Neural progenitor cell (in vitro differentiated cells): ENCODE results near the gene FHOD3. TPM values are rescaled to one million over a fixed set of nuclear protein-coding genes. Genes with fewer than 3 reads are reported as not detected.

Experiments
- DNase-seq: peaks from one replicate; pipeline ENCODE4 v3.0.0-alpha.2; 2016; ENCODE audit warnings: low spot score
- H2AFZ ChIP-seq: fragments of 200-600 bp; sonication (generic); replicated peaks from 2 replicates; pipeline ENCODE4 v1.6.1; 2016; ENCODE audit warnings: antibody characterized with exemption
- H3F3A ChIP-seq: fragments of 200-600 bp; sonication (generic); 2 replicates; pipeline ENCODE4 v1.6.1; 2016; ENCODE audit warnings: antibody characterized with exemption, low read depth
- H3K27ac ChIP-seq: fragments of 200-600 bp; sonication (generic); 2 replicates; pipeline ENCODE4 v1.5.1; 2016; ENCODE audit warnings: mild to moderate bottlenecking
- H3K27me3 ChIP-seq: fragments of 200-600 bp; sonication (generic); 2 replicates; pipeline ENCODE4 v1.6.1; 2016; ENCODE audit warnings: mild to moderate bottlenecking, moderate library complexity
- H3K36me3 ChIP-seq: fragments of 200-600 bp; sonication (generic); 2 replicates; pipeline ENCODE4 v1.5.1; 2016
- H3K4me1 ChIP-seq: fragments of 200-600 bp; sonication (generic); 2 replicates; pipeline ENCODE4 v1.6.1; 2016; ENCODE audit warnings: mixed run types
- H3K4me2 ChIP-seq: fragments of 200-600 bp; sonication (generic); 2 replicates; pipeline ENCODE4 v1.6.1; 2016
- H3K4me3 ChIP-seq: fragments of 200-600 bp; sonication (generic); 2 replicates; pipeline ENCODE4 v1.5.1; 2016
- H3K79me2 ChIP-seq: fragments of 200-600 bp; sonication (generic); 2 replicates; pipeline ENCODE4 v1.6.1; 2016; ENCODE audit warnings: low read depth
- H3K9ac ChIP-seq: fragments of 200-600 bp; sonication (generic); 2 replicates; pipeline ENCODE4 v1.6.1; 2016
- H3K9me3 ChIP-seq: fragments of 200-600 bp; sonication (generic); 2 replicates; pipeline ENCODE4 v1.5.1; 2016; ENCODE audit warnings: low read depth
- H4K20me1 ChIP-seq: fragments of 200-600 bp; sonication (generic); 2 replicates; pipeline ENCODE4 v1.6.1; 2016; ENCODE audit warnings: low read depth
- H3K27ac Mint-ChIP-seq: 3 replicates; pipeline ENCODE4 v1.8.0; 2021; ENCODE audit warnings: mixed read lengths
- H3K27me3 Mint-ChIP-seq: 2 replicates; pipeline ENCODE4 v1.8.0; 2022; ENCODE audit warnings: low read depth, mild to moderate bottlenecking, inconsistent platforms, moderate library complexity, mixed read lengths; ENCODE audit not compliant: insufficient read depth
- H3K36me3 Mint-ChIP-seq: 3 replicates; pipeline ENCODE4 v1.8.0; 2021; ENCODE audit warnings: mixed read lengths
- H3K4me1 Mint-ChIP-seq: 3 replicates; pipeline ENCODE4 v1.8.0; 2021; ENCODE audit warnings: mixed read lengths
- H3K4me3 Mint-ChIP-seq: 3 replicates; pipeline ENCODE4 v1.8.0; 2021; ENCODE audit warnings: mild to moderate bottlenecking, moderate library complexity, mixed read lengths
- H3K9me3 Mint-ChIP-seq: 3 replicates; pipeline ENCODE4 v1.8.0; 2020; ENCODE audit warnings: mixed read lengths
- CTCF ChIP-seq: fragments of 200-600 bp; sonication (generic); IDR thresholded peaks from 2 replicates; pipeline ENCODE4 v1.5.1; 2017; ENCODE audit warnings: antibody characterized with exemption, mild to moderate bottlenecking
- EZH2 ChIP-seq: fragments of 200-600 bp; sonication (generic); IDR thresholded peaks from 2 replicates; pipeline ENCODE4 v1.6.1; 2017; ENCODE audit warnings: antibody characterized with exemption, mild to moderate bottlenecking, moderate library complexity
- EZH2phosphoT487 ChIP-seq: fragments of 200-600 bp; sonication (generic); IDR thresholded peaks from 2 replicates; pipeline ENCODE4 v1.6.1; 2017; ENCODE audit warnings: antibody characterized with exemption
- total RNA-seq: library from RNA; depleted of rRNA; stranded (reverse); fragments of >200 nt; gene quantifications from 2 replicates; pipeline ENCODE4 v1.2.3, GENCODE V29; 2015; ENCODE audit warnings: low replicate concordance

FHOD3 gene
- total RNA-seq, 1 donor from 2014 or later = 69.7 TPM

GRCh38 chr18:36732264-36732663 is 434.8 kb downstream of the FHOD3 start:
- Histone ChIP-seq H3K27me3 (no peaks in the 10 kb centered on the region), H3K27ac (no peak overlapping the region), H4K20me1 (no peaks in the 10 kb centered on the region), H3F3A (no peaks in the 10 kb centered on the region), H3K4me3 (no peak overlapping the region), H3K4me2 (no peak overlapping the region), H3K9ac (no peak overlapping the region), H3K36me3 (peaks cover 36% of the 10 kb centered on the region), H3K9me3 (peaks cover 4% of the 10 kb centered on the region), H3K79me2 (no peaks in the 10 kb centered on the region), H3K4me1 (no peaks in the 10 kb centered on the region), H2AFZ (no peak overlapping the region)
- Mint-ChIP-seq H3K4me1 (no peaks in the 10 kb centered on the region), H3K27ac (no peak overlapping the region), H3K27me3 (peaks cover 5% of the 10 kb centered on the region), H3K4me3 (no peak overlapping the region), H3K9me3 (peaks cover 10% of the 10 kb centered on the region), H3K36me3 (peaks cover 60% of the 10 kb centered on the region)
- DNase-seq = no peak
- TF ChIP-seq EZH2 (no peak), CTCF (no peak), EZH2phosphoT487 (no peak)

- peaks cover 10% of the 10 kb centered on the region for H3K9me3 Mint-ChIP-seq
- no peak overlapping the region for H2AFZ ChIP-seq
- H3K36me3 Mint-ChIP-seq = peaks cover 64% of the 10 kb centered on the region
- no peak for TF ChIP-seq CTCF
- TF ChIP-seq EZH2phosphoT487 = no peak
- no peak for TF ChIP-seq EZH2
- H3K27me3 ChIP-seq = no peaks in the 10 kb centered on the region
- DNase-seq = no peak
- H3K27me3 Mint-ChIP-seq = peaks cover 5% of the 10 kb centered on the region
- no peak overlapping the region for H3K4me3 ChIP-seq
- peaks cover 36% of the 10 kb centered on the region for H3K36me3 ChIP-seq
- H3F3A ChIP-seq = no peaks in the 10 kb centered on the region
- no peaks in the 10 kb centered on the region for H3K4me1 Mint-ChIP-seq
- no peaks in the 10 kb centered on the region for H3K79me2 ChIP-seq
- no peak overlapping the region for H3K27ac Mint-ChIP-seq
- peaks cover 4% of the 10 kb centered on the region for H3K9me3 ChIP-seq
- no peak overlapping the region for H3K4me3 Mint-ChIP-seq
- no peak overlapping the region for H3K27ac ChIP-seq
- no peak overlapping the region for H3K9ac ChIP-seq
- no peaks in the 10 kb centered on the region for H3K4me1 ChIP-seq
- H3K4me2 ChIP-seq = no peak overlapping the region
- no peaks in the 10 kb centered on the region for H4K20me1 ChIP-seq
Measured at GRCh38 chr18:36733150-36733549, 435.6 kb downstream of the FHOD3 start.

GRCh38 chr18:36734596-36734995 is 437.1 kb downstream of the FHOD3 start:
- Histone ChIP-seq H3K27me3 (no peaks in the 10 kb centered on the region), H3F3A (no peaks in the 10 kb centered on the region), H3K9me3 (peaks cover 4% of the 10 kb centered on the region), H3K4me1 (no peaks in the 10 kb centered on the region), H3K79me2 (no peaks in the 10 kb centered on the region), H4K20me1 (no peaks in the 10 kb centered on the region), H3K4me2 (no peak overlapping the region), H3K9ac (no peak overlapping the region), H3K27ac (no peak overlapping the region), H3K4me3 (no peak overlapping the region), H2AFZ (no peak overlapping the region), H3K36me3 (peaks cover 36% of the 10 kb centered on the region)
- H3K36me3 Mint-ChIP-seq = peaks cover 64% of the 10 kb centered on the region
- TF ChIP-seq CTCF (no peak), EZH2phosphoT487 (no peak), EZH2 (no peak)
- no peak for DNase-seq
- no peak overlapping the region for H3K4me3 Mint-ChIP-seq
- peaks cover 10% of the 10 kb centered on the region for H3K9me3 Mint-ChIP-seq
- H3K4me1 Mint-ChIP-seq = no peaks in the 10 kb centered on the region
- H3K27me3 Mint-ChIP-seq = peaks cover 3% of the 10 kb centered on the region
- no peak overlapping the region for H3K27ac Mint-ChIP-seq
